H1 (cell line): ENCODE results near the gene TRIM4. TPM values are rescaled to one million over a fixed set of nuclear protein-coding genes. Genes with fewer than 3 reads are reported as not detected.

ENCODE experiments used
- CTCF ChIA-PET: fragments of 300-600 bp; sonication (Branson Sonifier 250); formaldehyde crosslinking; loops from one replicate; lab custom pipeline; 2021; ENCODE audit not compliant: partially characterized antibody; lab: Charles Lee
- POLR2A ChIA-PET: fragments of 300-600 bp; sonication (Branson Sonifier 250); formaldehyde crosslinking; loops from one replicate; lab custom pipeline; 2021; ENCODE audit warnings: inconsistent platforms; ENCODE audit not compliant: partially characterized antibody; lab: Charles Lee
- DNase-seq, 2 experiments: peaks; one replicate each; pipeline versions ENCODE4 v3.0.0 to v3.0.0-alpha.2; 2010 to 2022; ENCODE audit warnings: low spot score in 2 of 2, low read depth in 1 of 2, mixed read lengths in 1 of 2
- FAIRE-seq: peaks from 2 replicates; lab custom pipeline; 2011; peaks lifted over from hg19 to GRCh38; lab: Jason Lieb, UNC
- H2AFZ ChIP-seq: 2 replicates; pipeline ENCODE4 v1.8.1; 2012; ENCODE audit warnings: low read length, inconsistent platforms
- H2AK5ac ChIP-seq: 2 replicates; pipeline ENCODE4 v1.6.1; 2013; ENCODE audit warnings: low read depth, low read length
- H2BK120ac ChIP-seq: replicated peaks from 2 replicates; pipeline ENCODE3; 2013; ENCODE audit warnings: low read depth, low read length, inconsistent platforms
- H2BK12ac ChIP-seq: 2 replicates; pipeline ENCODE4 v1.6.1; 2013; ENCODE audit warnings: low read depth, low read length
- H2BK15ac ChIP-seq: 2 replicates; pipeline ENCODE4 v1.6.1; 2013; ENCODE audit warnings: low read length
- H2BK20ac ChIP-seq: 2 replicates; pipeline ENCODE4 v1.6.1; 2013; ENCODE audit warnings: low read length
- H2BK5ac ChIP-seq: 2 replicates; pipeline ENCODE4 v1.6.1; 2013; ENCODE audit warnings: low read depth, low read length
- H3K14ac ChIP-seq: 2 replicates; pipeline ENCODE4 v1.6.1; 2013; ENCODE audit warnings: inconsistent platforms; ENCODE audit not compliant: insufficient read length
- H3K18ac ChIP-seq: 2 replicates; pipeline ENCODE4 v1.6.1; 2013; ENCODE audit warnings: low read length; ENCODE audit errors: extremely low read depth
- H3K23ac ChIP-seq: 2 replicates; pipeline ENCODE4 v1.6.1; 2013; ENCODE audit warnings: inconsistent platforms; ENCODE audit not compliant: insufficient read length
- H3K23me2 ChIP-seq: 2 replicates; pipeline ENCODE4 v1.6.1; 2013; ENCODE audit warnings: low read depth, low read length
- H3K27ac ChIP-seq: 2 replicates; pipeline ENCODE4 v1.6.1; 2011; ENCODE audit warnings: low read depth, low read length, inconsistent platforms
- H3K27me3 ChIP-seq, 4 experiments: replicated peaks in 1 of 4; 1 replicate in 1 of 4; 2 replicates in 3 of 4; pipeline versions ENCODE4 v1.6.1 to v1.8.1; 2011 to 2013; ENCODE audit warnings: low read length in 3 of 4, mild to moderate bottlenecking in 3 of 4, inconsistent platforms in 2 of 4, mixed read lengths in 2 of 4, moderate library complexity in 1 of 4; ENCODE audit not compliant: control insufficient read depth in 3 of 4, insufficient read depth in 3 of 4; ENCODE audit errors: extremely low read depth in 1 of 4
- H3K36me3 ChIP-seq, 4 experiments: 2 replicates each; pipeline versions ENCODE4 v1.6.1 to v1.8.1; 2011 to 2013; ENCODE audit warnings: mild to moderate bottlenecking in 4 of 4, low read length in 3 of 4, moderate library complexity in 2 of 4, control low read depth in 1 of 4, inconsistent platforms in 1 of 4; ENCODE audit not compliant: insufficient read depth in 4 of 4, control insufficient read depth in 2 of 4
- H3K4ac ChIP-seq: replicated peaks from 2 replicates; pipeline ENCODE3; 2013; ENCODE audit warnings: low read length, low read depth, mixed read lengths, inconsistent platforms; ENCODE audit not compliant: insufficient read length
- H3K4me1 ChIP-seq, 4 experiments: replicated peaks in 1 of 4; 1 replicate in 1 of 4; 2 replicates in 3 of 4; pipeline versions ENCODE4 v1.6.1 to v1.8.1; 2011 to 2013; ENCODE audit warnings: low read length in 3 of 4, inconsistent platforms in 2 of 4, mixed read lengths in 1 of 4; ENCODE audit not compliant: insufficient read depth in 4 of 4, control insufficient read depth in 3 of 4
- H3K4me2 ChIP-seq, 2 experiments: 2 replicates each; pipeline versions ENCODE4 v1.6.1 to v1.8.1; 2011 to 2013; ENCODE audit warnings: low read depth in 2 of 2, low read length in 2 of 2, control low read depth in 1 of 2, inconsistent platforms in 1 of 2, mild to moderate bottlenecking in 1 of 2; ENCODE audit not compliant: insufficient read depth in 1 of 2
- H3K4me3 ChIP-seq, 4 experiments: fragments of 200-600, 300-600 bp in 1 of 4; sonication (generic), shearing (Covaris generic), sonication (Bioruptor Twin) in 1 of 4; 2 replicates each; pipeline versions ENCODE4 v1.5.1 to v1.8.1; 2011 to 2016; ENCODE audit warnings: low read length in 4 of 4, low read depth in 3 of 4, control low read depth in 2 of 4, inconsistent platforms in 2 of 4, mild to moderate bottlenecking in 2 of 4, mixed read lengths in 1 of 4, moderate library complexity in 1 of 4; ENCODE audit not compliant: insufficient read depth in 2 of 4; ENCODE audit errors: extremely low read depth in 1 of 4
- H3K56ac ChIP-seq: replicated peaks from 2 replicates; pipeline ENCODE3; 2013; ENCODE audit warnings: low read depth, mild to moderate bottlenecking, mixed read lengths, low read length, inconsistent platforms; ENCODE audit not compliant: insufficient read length
- H3K79me1 ChIP-seq: 2 replicates; pipeline ENCODE4 v1.6.1; 2013; ENCODE audit warnings: low read depth, low read length, control low read depth
- H3K79me2 ChIP-seq, 2 experiments: 2 replicates each; pipeline versions ENCODE4 v1.6.1 to v1.8.1; 2012 to 2013; ENCODE audit warnings: low read length in 2 of 2, mild to moderate bottlenecking in 2 of 2, inconsistent platforms in 1 of 2; ENCODE audit not compliant: insufficient read depth in 2 of 2, control insufficient read depth in 1 of 2
- H3K9ac ChIP-seq, 4 experiments: replicated peaks in 1 of 4; 1 replicate in 1 of 4; 2 replicates in 3 of 4; pipeline versions ENCODE4 v1.6.1 to v1.8.1; 2011 to 2013; ENCODE audit warnings: low read depth in 3 of 4, low read length in 3 of 4, control low read depth in 2 of 4, mild to moderate bottlenecking in 2 of 4, moderate library complexity in 2 of 4, inconsistent platforms in 1 of 4; ENCODE audit errors: extremely low read depth in 1 of 4
- H3K9me3 ChIP-seq, 2 experiments: 2 replicates each; pipeline versions ENCODE4 v1.6.1 to v1.8.1; 2012 to 2013; ENCODE audit warnings: mild to moderate bottlenecking in 2 of 2, moderate library complexity in 2 of 2, control low read depth in 1 of 2, inconsistent platforms in 1 of 2, low read depth in 1 of 2, low read length in 1 of 2, mixed read lengths in 1 of 2; ENCODE audit not compliant: insufficient read depth in 2 of 2
- H4K20me1 ChIP-seq, 2 experiments: replicated peaks in 1 of 2; 2 replicates each; pipeline versions ENCODE3 to v1.8.1; 2011 to 2013; ENCODE audit warnings: inconsistent platforms in 2 of 2, low read length in 2 of 2, mild to moderate bottlenecking in 1 of 2; ENCODE audit not compliant: insufficient read depth in 2 of 2, control insufficient read depth in 1 of 2
- H4K5ac ChIP-seq: 2 replicates; pipeline ENCODE4 v1.6.1; 2013; ENCODE audit warnings: low read length, low read depth, mixed read lengths, inconsistent platforms; ENCODE audit not compliant: insufficient read length
- H4K8ac ChIP-seq: 2 replicates; pipeline ENCODE4 v1.8.0; 2013; ENCODE audit warnings: mild to moderate bottlenecking, moderate library complexity, low read length, inconsistent platforms; ENCODE audit not compliant: insufficient read depth; ENCODE audit errors: extremely low read depth
- H4K91ac ChIP-seq: replicated peaks from 2 replicates; pipeline ENCODE3; 2013; ENCODE audit warnings: low read length, mixed read lengths, inconsistent platforms; ENCODE audit not compliant: insufficient read length
- BCL11A ChIP-seq, 2 experiments: IDR thresholded peaks; one replicate each; pipeline ENCODE4 v1.6.1; 2011; ENCODE audit warnings: low read depth in 2 of 2, low read length in 2 of 2, mild to moderate bottlenecking in 2 of 2
- CBX5 ChIP-seq: fragments of 300-800, 300-1000 bp; sonication (generic); IDR thresholded peaks from 2 replicates; pipeline ENCODE4 v1.7.1; 2016; ENCODE audit warnings: antibody characterized with exemption, low read length, low read depth
- POLR2AphosphoS5 ChIP-seq: IDR thresholded peaks from 2 replicates; pipeline ENCODE4 v1.6.1; 2011; ENCODE audit warnings: low read depth, low read length
- RBBP5 ChIP-seq: IDR thresholded peaks from 2 replicates; pipeline ENCODE4 v1.7.1; 2012; ENCODE audit warnings: low read depth, mild to moderate bottlenecking, inconsistent platforms, low read length, moderate library complexity, borderline replicate concordance
- SIX5 ChIP-seq: IDR thresholded peaks from 2 replicates; pipeline ENCODE4 v1.6.1; 2011; ENCODE audit warnings: mild to moderate bottlenecking, low read depth, low read length
- WGBS, 2 experiments: shearing (Covaris generic) in 1 of 2; methylation state at CpG; one replicate each; pipeline versions ENCODE4 v1.1.6 to v1.1.7; 2013 to 2015; ENCODE audit warnings: low lambda C conversion rate in 2 of 2, mixed read lengths in 2 of 2, inconsistent platforms in 1 of 2, low coverage in 1 of 2, missing lambda C conversion rate in 1 of 2; ENCODE audit not compliant: insufficient replicate concordance in 2 of 2, insufficient coverage in 1 of 2, insufficient read length in 1 of 2; ENCODE audit errors: extremely low coverage in 1 of 2, missing lambda C conversion rate in 1 of 2; 5-methylcytosine and 5-hydroxymethylcytosine counted together
- polyA plus RNA-seq, 7 experiments: library from polyadenylated mRNA; depleted of rRNA in 3 of 7; stranded (reverse) in 5 of 7; unstranded in 2 of 7; fragments of >200 nt in 5 of 7; fragments of 200-250 nt in 2 of 7; gene quantifications; 1 replicate in 5 of 7; 2 replicates in 1 of 7; 4 replicates in 1 of 7; pipeline versions ENCODE4 v1.2.1 to v1.2.3, GENCODE V29; 2011 to 2013; ENCODE audit warnings: missing spikeins in 2 of 7, mixed read lengths in 2 of 7
- total RNA-seq: library from RNA; stranded (reverse); fragmentation: NEBNext Ultra II Directional; extraction: Animal tissue kit (Norgen Biotek cat#: 25700); gene quantifications from 2 replicates; pipeline ENCODE4 v1.2.1, GENCODE V29; 2021

The TRIM4 gene
- total and polyA plus RNA-seq, 2 of the 8 experiments (the other 6 are each of a cell fraction or from before 2014, with no cell fraction given) = 0.03 to 7.3 TPM

DNA sequence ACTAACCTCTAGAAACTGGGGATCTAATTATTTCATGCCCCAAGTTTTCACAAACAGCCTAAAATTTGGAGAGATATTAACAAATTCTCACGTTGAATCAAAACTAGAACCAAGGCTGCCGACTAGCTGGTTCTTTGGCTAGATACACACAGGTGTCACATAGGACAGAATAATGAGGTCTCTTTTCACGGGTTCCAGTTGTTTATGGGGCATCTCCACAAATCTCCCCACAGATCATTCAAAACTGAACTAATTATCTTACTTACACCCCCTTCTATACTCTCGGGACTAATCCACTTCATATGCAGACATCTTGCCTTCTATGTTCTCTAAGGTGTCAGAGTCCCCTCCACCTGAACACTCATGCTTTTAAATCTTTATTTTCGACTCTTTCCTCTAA lies 26.1 kb downstream of the TRIM4 start:
- Histone ChIP-seq H3K27me3 (no peaks in the 10 kb centered on the region), H2BK12ac (no peak overlapping the region), H4K5ac (no peak overlapping the region), H3K79me2 (no peaks in the 10 kb centered on the region), H2AK5ac (no peak overlapping the region), H3K14ac (no peak overlapping the region), H2BK20ac (no peak overlapping the region), H3K4me2 (no peak overlapping the region), H3K27ac (no peak overlapping the region), H3K36me3 (0 out of 8 replicates have a peak, but pooled peaks cover 0 to 2% (median 0%) of the 10 kb centered on the region in 4 experiments), H3K18ac (no peak overlapping the region), H3K23ac (no peak overlapping the region), H3K4me3 (no peak overlapping the region), H2BK120ac (no peak overlapping the region), H4K20me1 (no peaks in the 10 kb centered on the region), H3K79me1 (no peaks in the 10 kb centered on the region), H2BK5ac (no peak overlapping the region), H4K8ac (no peak overlapping the region), H3K23me2 (no peaks in the 10 kb centered on the region), H3K4ac (no peak overlapping the region), H3K56ac (no peak overlapping the region), H3K9ac (no peak overlapping the region), H3K9me3 (peaks cover 0 to 15% of the 10 kb centered on the region in 2 experiments; a peak in 2 of 4 replicates), H2AFZ (no peak overlapping the region), H3K4me1 (no peaks in the 10 kb centered on the region), H4K91ac (no peak overlapping the region), H2BK15ac (no peak overlapping the region)
- FAIRE-seq (no peak), DNase-seq (no peak)
- TF ChIP-seq POLR2AphosphoS5 (no peak), RBBP5 (no peak), SIX5 (no peak), BCL11A (IDR thresholded peaks at IDR 0.05; ENCODE audit: low read depth in 2 of 2, low read length in 2 of 2) (no peak), CBX5 (no peak)
- ChIA-PET CTCF (interaction anchor here (0.6 to 1.1 kb wide), 2 partner anchors 15 to 86 kb away, joined by 3 read pairs; no protein-coding TSS in a partner anchor), POLR2A (no interaction called here)
- WGBS, 2 experiments = 77% methylated on average over 5 of the region's 5 CpGs; no CpG with 5 or more reads in 1 of the 2 experiments
